DND-41 (cell line): ENCODE results near the gene POLR3B.

Experiments
- EZH2 ChIP-seq: IDR thresholded peaks from 3 replicates; pipeline ENCODE4 v1.6.1; 2012; ENCODE audit warnings: borderline replicate concordance, low read depth, mild to moderate bottlenecking, moderate library complexity, low read length, inconsistent platforms; ENCODE audit not compliant: severe bottlenecking
- TF ChIP-seq, protein P1 (sequence below): IDR thresholded peaks from 2 replicates; pipeline ENCODE4 v1.5.1; 2012; ENCODE audit warnings: borderline replicate concordance, low read length, moderate library complexity, mild to moderate bottlenecking; ENCODE audit not compliant: poor library complexity, severe bottlenecking; ENCODE audit errors: extremely low read depth

GRCh38 chr12:106442575-106442974, 85.0 kb downstream of the POLR3B start:
- TF ChIP-seq, protein P1, sequence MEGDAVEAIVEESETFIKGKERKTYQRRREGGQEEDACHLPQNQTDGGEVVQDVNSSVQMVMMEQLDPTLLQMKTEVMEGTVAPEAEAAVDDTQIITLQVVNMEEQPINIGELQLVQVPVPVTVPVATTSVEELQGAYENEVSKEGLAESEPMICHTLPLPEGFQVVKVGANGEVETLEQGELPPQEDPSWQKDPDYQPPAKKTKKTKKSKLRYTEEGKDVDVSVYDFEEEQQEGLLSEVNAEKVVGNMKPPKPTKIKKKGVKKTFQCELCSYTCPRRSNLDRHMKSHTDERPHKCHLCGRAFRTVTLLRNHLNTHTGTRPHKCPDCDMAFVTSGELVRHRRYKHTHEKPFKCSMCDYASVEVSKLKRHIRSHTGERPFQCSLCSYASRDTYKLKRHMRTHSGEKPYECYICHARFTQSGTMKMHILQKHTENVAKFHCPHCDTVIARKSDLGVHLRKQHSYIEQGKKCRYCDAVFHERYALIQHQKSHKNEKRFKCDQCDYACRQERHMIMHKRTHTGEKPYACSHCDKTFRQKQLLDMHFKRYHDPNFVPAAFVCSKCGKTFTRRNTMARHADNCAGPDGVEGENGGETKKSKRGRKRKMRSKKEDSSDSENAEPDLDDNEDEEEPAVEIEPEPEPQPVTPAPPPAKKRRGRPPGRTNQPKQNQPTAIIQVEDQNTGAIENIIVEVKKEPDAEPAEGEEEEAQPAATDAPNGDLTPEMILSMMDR = no peak
- TF ChIP-seq EZH2 = no peak
